NOMO-1 treated with DMSO at 0.1 percent for 48 hours (cell line): ENCODE measurements around the gene SLC51B.
"Not testable (repeated sequence)": the region's sequence is repeated elsewhere in the genome, so short reads cannot be mapped to it uniquely, and the experiment has no call there.

ENCODE experiments used
- DNase-seq: peaks from one replicate; lab custom pipeline; 2025; ENCODE audit not compliant: unreplicated experiment; lab: John Stamatoyannopoulos, UW

SLC51B gene

GRCh38 chr15:65044724-65045481 lies at the start of gene SLC51B:
Gene SLC51B (plus strand): TSS chr15:65045387. CDS start chr15:65050005, 4,618 bp downstream.
- DNase-seq = no peak

GRCh38 chr15:64997066-64997465 lies 48.1 kb upstream of the SLC51B start:
- DNase-seq = no peak

GRCh38 chr15:64997745-64998375 lies 47.3 kb upstream of the SLC51B start:
- DNase-seq = no peak

- DNase-seq = no peak
Observed at GRCh38 chr15:65004993-65005392, 40.2 kb upstream of the SLC51B start.

- no peak for DNase-seq
Observed at GRCh38 chr15:65006876-65007275, 38.3 kb upstream of the SLC51B start.

GRCh38 chr15:65008983-65009382 lies 36.2 kb upstream of the SLC51B start:
- DNase-seq = peak; percentile 90

- DNase-seq = not testable (repeated sequence)
Observed at GRCh38 chr15:65011198-65011597, 34.0 kb upstream of the SLC51B start.

GRCh38 chr15:65020419-65020818 lies 24.8 kb upstream of the SLC51B start:
- no peak for DNase-seq

- DNase-seq = no peak
Observed at GRCh38 chr15:65021488-65021887, 23.7 kb upstream of the SLC51B start.

GRCh38 chr15:65026756-65027155 lies 18.4 kb upstream of the SLC51B start:
- DNase-seq = no peak

- no peak for DNase-seq
Observed at GRCh38 chr15:65027593-65027992, 17.6 kb upstream of the SLC51B start.

GRCh38 chr15:65028338-65028737 lies 16.8 kb upstream of the SLC51B start:
- DNase-seq = no peak

GRCh38 chr15:65028921-65029735 lies 16.1 kb upstream of the SLC51B start, which contains the start of gene MTFMT:
Gene MTFMT (minus strand): TSS chr15:65029639. CDS start chr15:65029613, 26 bp downstream.
- DNase-seq = peak; percentile 55

GRCh38 chr15:65029736-65030208 lies 15.4 kb upstream of the SLC51B start:
- no peak for DNase-seq

GRCh38 chr15:65032801-65033537 lies 12.2 kb upstream of the SLC51B start:
- peak; percentile 72 for DNase-seq

- peak; percentile 60 for DNase-seq
Observed at GRCh38 chr15:65033659-65034269, 11.4 kb upstream of the SLC51B start.

- DNase-seq = no peak
Observed at GRCh38 chr15:65034719-65035118, 10.5 kb upstream of the SLC51B start.

GRCh38 chr15:65037309-65037708 lies 7.9 kb upstream of the SLC51B start:
- DNase-seq = no peak

- no peak for DNase-seq
Observed at GRCh38 chr15:65038428-65038827, 6.8 kb upstream of the SLC51B start.

GRCh38 chr15:65038836-65039235 lies 6.4 kb upstream of the SLC51B start:
- DNase-seq = no peak
